Esophagus (tissue), 2 donors: Measurements from ENCODE around the gene FABP2. TPM values are rescaled to one million over a fixed set of nuclear protein-coding genes. Genes with fewer than 3 reads are reported as not detected.
"Not testable (repeated sequence)": the region's sequence is repeated elsewhere in the genome, so short reads cannot be mapped to it uniquely, and the experiment has no call there.

Source experiments
- H3K27ac ChIP-seq, 2 donors: one replicate each; pipeline ENCODE4 v1.5.1; 2013; ENCODE audit warnings: low read depth in 2 of 2, mild to moderate bottlenecking in 2 of 2, inconsistent platforms in 1 of 2, low read length in 1 of 2, moderate library complexity in 1 of 2
- H3K27me3 ChIP-seq, 2 donors: one replicate each; pipeline ENCODE4 v1.6.1; 2013; ENCODE audit warnings: low read length in 2 of 2, control low read depth in 1 of 2, mild to moderate bottlenecking in 1 of 2; ENCODE audit not compliant: insufficient read depth in 2 of 2, control insufficient read depth in 1 of 2
- H3K36me3 ChIP-seq, 2 donors: one replicate each; pipeline ENCODE4 v1.6.1; 2013; ENCODE audit warnings: low read length in 1 of 2; ENCODE audit not compliant: control insufficient read depth in 2 of 2, insufficient read depth in 2 of 2
- H3K4me1 ChIP-seq, 2 donors: one replicate each; pipeline ENCODE4 v1.6.1; 2013; ENCODE audit warnings: low read length in 1 of 2; ENCODE audit not compliant: control insufficient read depth in 2 of 2, insufficient read depth in 2 of 2
- H3K4me3 ChIP-seq, 2 donors: one replicate each; pipeline ENCODE4 v1.5.1; 2013; ENCODE audit warnings: low read length in 2 of 2, mild to moderate bottlenecking in 2 of 2, low read depth in 1 of 2, moderate library complexity in 1 of 2
- H3K9me3 ChIP-seq, 2 donors: one replicate each; pipeline ENCODE4 v1.6.1; 2013; ENCODE audit warnings: mild to moderate bottlenecking in 2 of 2, low read depth in 1 of 2, low read length in 1 of 2, moderate library complexity in 1 of 2; ENCODE audit not compliant: control insufficient read depth in 2 of 2, insufficient read depth in 1 of 2
- WGBS, 2 donors: extraction: QIAGEN DNeasy Blood & Tissue Kit; methylation state at CpG; one replicate each; pipeline ENCODE4 v1.1.7; 2013; 5-methylcytosine and 5-hydroxymethylcytosine counted together
- polyA plus RNA-seq, 2 donors: library from polyadenylated mRNA; stranded (reverse); fragments of 200-250 nt; gene quantifications; one replicate each; pipeline ENCODE4 v1.2.3, GENCODE V29; 2013
- donor health status: healthy with polysubstance abuse.
- donor health status: Bipolar disorder and iron deficiency.

Gene FABP2
- not detected for polyA plus RNA-seq

GRCh38 chr4:119321921-119322687, at the start of gene FABP2:
FABP2 (minus strand) TSS chr4:119322138; CDS start chr4:119322102, 36 bp downstream.
- Histone ChIP-seq H3K36me3 (no peaks in the 10 kb centered on the region), H3K4me1 (no peaks in the 10 kb centered on the region), H3K27me3 (no peaks in the 10 kb centered on the region), H3K9me3 (no peaks in the 10 kb centered on the region), H3K27ac (no peak within 1 kb of the TSS), H3K4me3 (no peak within 1 kb of the TSS)
- WGBS, 2 donors: 71 to 80% methylated on average over 6 of the region's 6 CpGs

- not testable (repeated sequence) for H3K4me3 ChIP-seq, H3K27me3 ChIP-seq, H3K36me3 ChIP-seq, H3K4me1 ChIP-seq, H3K9me3 ChIP-seq, H3K27ac ChIP-seq
- 58 to 70% methylated on average over 3 of the region's 3 CpGs for WGBS, 2 donors
Measured at GRCh38 chr4:119370951-119371683, 49.2 kb upstream of the FABP2 start.

GRCh38 chr4:119370392-119370791, 48.5 kb upstream of the FABP2 start:
- H3K9me3 ChIP-seq, H3K27me3 ChIP-seq, H3K4me3 ChIP-seq, H3K27ac ChIP-seq, H3K4me1 ChIP-seq, H3K36me3 ChIP-seq: not testable (repeated sequence)
- 11 to 33% methylated on average over 5 of the region's 5 CpGs for WGBS, 2 donors

GRCh38 chr4:119366802-119367201, 44.9 kb upstream of the FABP2 start:
- 58 to 68% methylated on average over 7 of the region's 7 CpGs for WGBS, 2 donors
- H3K9me3 ChIP-seq, H3K4me1 ChIP-seq, H3K27ac ChIP-seq, H3K36me3 ChIP-seq, H3K4me3 ChIP-seq, H3K27me3 ChIP-seq: not testable (repeated sequence)

GRCh38 chr4:119364203-119364602, 42.3 kb upstream of the FABP2 start:
- not testable (repeated sequence) for H3K4me1 ChIP-seq, H3K4me3 ChIP-seq, H3K9me3 ChIP-seq, H3K27ac ChIP-seq, H3K36me3 ChIP-seq, H3K27me3 ChIP-seq
- 68 to 89% methylated on average over 1 of the region's 1 CpG for WGBS, 2 donors

GRCh38 chr4:119363372-119363771, 41.4 kb upstream of the FABP2 start:
- H3K36me3 ChIP-seq, H3K9me3 ChIP-seq, H3K27ac ChIP-seq, H3K4me3 ChIP-seq, H3K27me3 ChIP-seq, H3K4me1 ChIP-seq: not testable (repeated sequence)
- 72 to 74% methylated on average over 6 of the region's 6 CpGs for WGBS, 2 donors

GRCh38 chr4:119362413-119362812, 40.5 kb upstream of the FABP2 start:
- H3K9me3 ChIP-seq, H3K27ac ChIP-seq, H3K27me3 ChIP-seq, H3K36me3 ChIP-seq, H3K4me3 ChIP-seq, H3K4me1 ChIP-seq: not testable (repeated sequence)
- 92 to 94% methylated on average over 3 of the region's 3 CpGs for WGBS, 2 donors

- WGBS, 2 donors: 84 to 87% methylated on average over 2 of the region's 2 CpGs
- not testable (repeated sequence) for H3K27me3 ChIP-seq, H3K4me1 ChIP-seq, H3K4me3 ChIP-seq, H3K27ac ChIP-seq, H3K9me3 ChIP-seq, H3K36me3 ChIP-seq
Measured at GRCh38 chr4:119359873-119360272, 37.9 kb upstream of the FABP2 start.

GRCh38 chr4:119356796-119357195, 34.9 kb upstream of the FABP2 start:
- H3K4me3 ChIP-seq, H3K9me3 ChIP-seq, H3K36me3 ChIP-seq, H3K27ac ChIP-seq, H3K4me1 ChIP-seq, H3K27me3 ChIP-seq: not testable (repeated sequence)
- WGBS, 2 donors: 92 to 96% methylated on average over 1 of the region's 1 CpG

- not testable (repeated sequence) for H3K27me3 ChIP-seq, H3K9me3 ChIP-seq, H3K4me3 ChIP-seq, H3K36me3 ChIP-seq, H3K4me1 ChIP-seq, H3K27ac ChIP-seq
- 42 to 71% methylated on average over 1 of the region's 1 CpG for WGBS, 2 donors
Measured at GRCh38 chr4:119356041-119356440, 34.1 kb upstream of the FABP2 start.
